ENCODE results near the gene SIN3B.

SIN3B gene, protein sequence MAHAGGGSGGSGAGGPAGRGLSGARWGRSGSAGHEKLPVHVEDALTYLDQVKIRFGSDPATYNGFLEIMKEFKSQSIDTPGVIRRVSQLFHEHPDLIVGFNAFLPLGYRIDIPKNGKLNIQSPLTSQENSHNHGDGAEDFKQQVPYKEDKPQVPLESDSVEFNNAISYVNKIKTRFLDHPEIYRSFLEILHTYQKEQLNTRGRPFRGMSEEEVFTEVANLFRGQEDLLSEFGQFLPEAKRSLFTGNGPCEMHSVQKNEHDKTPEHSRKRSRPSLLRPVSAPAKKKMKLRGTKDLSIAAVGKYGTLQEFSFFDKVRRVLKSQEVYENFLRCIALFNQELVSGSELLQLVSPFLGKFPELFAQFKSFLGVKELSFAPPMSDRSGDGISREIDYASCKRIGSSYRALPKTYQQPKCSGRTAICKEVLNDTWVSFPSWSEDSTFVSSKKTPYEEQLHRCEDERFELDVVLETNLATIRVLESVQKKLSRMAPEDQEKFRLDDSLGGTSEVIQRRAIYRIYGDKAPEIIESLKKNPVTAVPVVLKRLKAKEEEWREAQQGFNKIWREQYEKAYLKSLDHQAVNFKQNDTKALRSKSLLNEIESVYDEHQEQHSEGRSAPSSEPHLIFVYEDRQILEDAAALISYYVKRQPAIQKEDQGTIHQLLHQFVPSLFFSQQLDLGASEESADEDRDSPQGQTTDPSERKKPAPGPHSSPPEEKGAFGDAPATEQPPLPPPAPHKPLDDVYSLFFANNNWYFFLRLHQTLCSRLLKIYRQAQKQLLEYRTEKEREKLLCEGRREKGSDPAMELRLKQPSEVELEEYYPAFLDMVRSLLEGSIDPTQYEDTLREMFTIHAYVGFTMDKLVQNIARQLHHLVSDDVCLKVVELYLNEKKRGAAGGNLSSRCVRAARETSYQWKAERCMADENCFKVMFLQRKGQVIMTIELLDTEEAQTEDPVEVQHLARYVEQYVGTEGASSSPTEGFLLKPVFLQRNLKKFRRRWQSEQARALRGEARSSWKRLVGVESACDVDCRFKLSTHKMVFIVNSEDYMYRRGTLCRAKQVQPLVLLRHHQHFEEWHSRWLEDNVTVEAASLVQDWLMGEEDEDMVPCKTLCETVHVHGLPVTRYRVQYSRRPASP

DNA sequence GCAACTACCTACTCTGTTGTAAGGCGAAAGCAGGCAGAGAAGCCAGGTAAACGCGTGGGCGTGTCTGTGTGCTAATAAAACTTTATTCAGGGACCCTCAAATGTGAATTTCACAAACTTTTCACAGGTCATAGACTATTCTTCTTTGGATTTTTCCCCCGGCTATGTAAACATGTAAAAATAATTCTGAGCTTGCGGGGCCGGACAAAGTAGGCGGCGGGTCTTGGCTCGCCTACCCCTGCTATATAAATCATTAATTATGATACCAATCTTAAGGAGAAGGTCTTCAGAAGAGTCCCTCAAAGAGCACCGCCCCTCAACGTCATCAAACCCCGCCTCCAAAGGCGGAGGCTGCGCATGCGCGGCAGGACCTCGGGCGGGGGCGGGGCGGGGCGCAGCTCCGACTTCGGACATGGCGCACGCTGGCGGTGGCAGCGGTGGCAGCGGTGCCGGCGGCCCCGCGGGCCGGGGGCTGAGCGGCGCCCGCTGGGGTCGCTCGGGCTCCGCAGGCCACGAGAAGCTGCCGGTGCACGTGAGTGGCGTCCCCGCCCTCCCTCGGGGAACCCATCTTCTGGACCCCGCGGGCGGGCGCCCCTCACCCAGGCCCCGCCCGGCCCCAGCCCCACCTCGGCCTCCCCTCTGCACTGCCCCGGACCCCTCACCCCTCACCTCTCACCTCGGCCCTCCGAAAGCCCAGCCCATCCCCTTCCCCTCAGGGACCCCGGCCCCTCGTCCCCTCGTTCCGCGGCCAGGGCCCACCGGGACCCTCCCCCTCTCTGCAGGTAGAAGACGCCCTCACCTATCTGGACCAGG, at the start of gene SIN3B:
Gene SIN3B, plus strand, starts transcription at position 389 of the 812 bp plus-strand sequence. Its CDS starts 23 bp downstream, at position 412.
- H3K4me3 ChIP-seq (ENCODE audit: low read depth, low read length), result peak within 1 kb of the TSS; percentile 99
- H3K36me3 ChIP-seq (ENCODE audit: insufficient read depth, low read length), result no peaks in the 10 kb centered on the region; the same call in 1 of the 2 replicates
- peaks cover 21% of the 10 kb centered on the region for H3K79me2 ChIP-seq (ENCODE audit: control insufficient read depth, insufficient read depth, low read length, unreplicated experiment)
- H3K27me3 ChIP-seq (ENCODE audit: insufficient read depth, low read length), result no peaks in the 10 kb centered on the region
- no peak within 1 kb of the TSS for H3K27ac ChIP-seq (ENCODE audit: low read depth, low read length)
- H3K4me1 ChIP-seq (ENCODE audit: control insufficient read depth, insufficient read depth, low read length, unreplicated experiment), result peaks cover 22% of the 10 kb centered on the region
- peak within 1 kb of the TSS; percentile 72 for H2AFZ ChIP-seq (ENCODE audit: low read length, unreplicated experiment)

DNA sequence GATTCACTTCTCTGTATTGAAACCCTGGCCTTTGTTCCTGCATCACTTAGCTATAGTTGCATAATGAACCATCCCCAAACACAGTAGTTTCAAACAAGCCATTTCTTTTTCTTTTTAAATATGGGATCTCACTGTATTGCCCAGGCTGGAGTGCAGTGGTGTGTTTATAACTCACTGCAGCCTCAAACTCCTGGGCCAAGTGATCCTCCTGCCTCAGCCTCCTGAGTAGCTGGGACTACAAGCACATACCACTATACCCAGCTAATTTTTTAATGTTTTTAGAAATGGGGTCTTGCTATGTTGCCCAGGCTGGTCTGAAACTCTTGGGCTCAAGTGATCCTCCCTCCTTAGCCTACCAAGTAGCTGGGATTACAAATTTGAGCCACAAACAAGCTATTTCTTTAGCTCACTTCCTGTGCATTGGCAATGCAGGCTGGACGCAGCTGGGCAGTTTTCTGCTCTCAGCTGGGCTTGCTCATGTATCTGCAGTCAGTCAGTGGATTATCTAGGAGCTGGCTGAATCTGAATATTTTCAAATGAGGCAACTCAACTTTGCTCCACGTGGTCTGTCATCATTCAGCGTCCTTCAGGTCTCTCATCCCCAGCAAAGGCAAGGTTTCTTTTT, 49.5 kb upstream of the SIN3B start:
- H3K36me3 ChIP-seq (ENCODE audit: insufficient read depth, low read length), result no peaks in the 10 kb centered on the region
- no peak overlapping the region for H2AFZ ChIP-seq (ENCODE audit: low read length, unreplicated experiment)
- no peak overlapping the region for H3K4me3 ChIP-seq (ENCODE audit: low read depth, low read length)
- no peak overlapping the region for H3K27ac ChIP-seq (ENCODE audit: low read depth, low read length)
- no peaks in the 10 kb centered on the region for H3K79me2 ChIP-seq (ENCODE audit: control insufficient read depth, insufficient read depth, low read length, unreplicated experiment)
- H3K27me3 ChIP-seq (ENCODE audit: insufficient read depth, low read length), result peaks cover 10% of the 10 kb centered on the region; the same call in 1 of the 2 replicates
- no peaks in the 10 kb centered on the region for H3K4me1 ChIP-seq (ENCODE audit: control insufficient read depth, insufficient read depth, low read length, unreplicated experiment)

DNA sequence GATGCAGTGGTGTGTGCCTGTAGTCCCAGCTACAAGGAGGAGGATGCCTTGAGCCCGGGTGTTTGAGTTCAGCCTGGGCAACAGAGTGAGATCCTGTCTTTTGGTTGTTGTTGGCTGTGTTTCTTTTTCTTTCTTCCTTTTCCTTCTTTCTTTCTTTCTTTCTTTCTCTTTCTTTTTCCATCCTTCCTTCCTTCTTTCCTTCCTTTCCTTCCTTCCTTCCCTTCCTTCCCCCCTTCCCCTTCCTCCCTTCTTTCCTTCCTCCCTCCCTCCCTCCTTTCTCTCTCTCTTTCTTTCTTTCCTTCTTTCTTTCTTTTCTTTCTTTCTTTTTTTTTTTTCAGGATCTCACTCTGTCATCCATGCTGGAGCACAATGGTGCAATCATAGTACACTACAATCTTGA, 46.5 kb upstream of the SIN3B start:
- Histone ChIP-seq H3K4me1 (ENCODE audit: control insufficient read depth, insufficient read depth, low read length, unreplicated experiment) (no peaks in the 10 kb centered on the region), H3K27me3 (ENCODE audit: insufficient read depth, low read length) (peaks cover 6% of the 10 kb centered on the region; the same call in 1 of the 2 replicates), H3K36me3 (ENCODE audit: insufficient read depth, low read length) (no peaks in the 10 kb centered on the region), H3K27ac (ENCODE audit: low read depth, low read length) (no peak overlapping the region), H3K79me2 (ENCODE audit: control insufficient read depth, insufficient read depth, low read length, unreplicated experiment) (no peaks in the 10 kb centered on the region), H2AFZ (ENCODE audit: low read length, unreplicated experiment) (no peak overlapping the region), H3K4me3 (ENCODE audit: low read depth, low read length) (no peak overlapping the region)

DNA sequence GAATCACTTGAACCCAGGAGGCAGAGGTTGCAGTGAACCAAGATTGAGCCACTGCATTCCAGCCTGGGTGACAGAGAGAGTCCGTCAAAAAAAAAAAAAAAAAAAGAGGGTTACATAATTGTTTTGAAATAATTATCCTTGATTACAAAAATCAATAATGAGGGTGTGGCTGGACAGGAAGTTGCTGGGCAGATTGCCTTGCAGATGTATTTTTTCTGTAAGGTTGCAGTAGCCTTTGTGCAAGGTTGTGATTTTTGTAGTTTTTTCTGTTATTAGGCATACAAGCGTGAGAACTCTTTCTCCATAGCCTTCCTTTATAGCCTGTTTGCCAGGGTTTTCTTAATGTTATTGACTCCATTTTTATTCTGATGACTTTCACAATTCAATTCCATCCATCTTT, 40.7 kb upstream of the SIN3B start:
- H3K79me2 ChIP-seq (ENCODE audit: control insufficient read depth, insufficient read depth, low read length, unreplicated experiment), result no peaks in the 10 kb centered on the region
- H2AFZ ChIP-seq (ENCODE audit: low read length, unreplicated experiment), result no peak overlapping the region
- H3K27ac ChIP-seq (ENCODE audit: low read depth, low read length), result no peak overlapping the region
- H3K36me3 ChIP-seq (ENCODE audit: insufficient read depth, low read length), result no peaks in the 10 kb centered on the region
- H3K4me1 ChIP-seq (ENCODE audit: control insufficient read depth, insufficient read depth, low read length, unreplicated experiment), result no peaks in the 10 kb centered on the region
- no peaks in the 10 kb centered on the region for H3K27me3 ChIP-seq (ENCODE audit: insufficient read depth, low read length)
- H3K4me3 ChIP-seq (ENCODE audit: low read depth, low read length), result no peak overlapping the region

DNA sequence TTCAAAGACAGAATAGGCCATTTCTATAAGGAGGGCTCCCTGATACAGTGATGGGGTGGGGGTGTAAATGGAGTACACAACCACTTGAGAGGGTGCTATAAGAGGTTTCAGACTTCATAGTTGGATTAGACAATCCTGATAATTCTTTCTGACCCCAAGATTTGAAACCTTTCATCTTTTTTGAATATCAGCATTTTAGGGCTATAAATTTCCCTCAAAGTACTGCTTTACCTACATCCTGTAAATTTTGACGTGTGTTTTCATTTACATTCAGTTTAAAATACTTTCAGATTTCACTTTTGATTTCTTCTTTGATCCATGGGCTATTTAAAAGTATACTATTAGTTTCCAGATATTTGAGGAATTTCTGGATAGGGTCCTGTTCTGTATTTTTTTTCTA, 40.0 kb upstream of the SIN3B start:
- no peak overlapping the region for H2AFZ ChIP-seq (ENCODE audit: low read length, unreplicated experiment)
- H3K79me2 ChIP-seq (ENCODE audit: control insufficient read depth, insufficient read depth, low read length, unreplicated experiment), result no peaks in the 10 kb centered on the region
- H3K4me1 ChIP-seq (ENCODE audit: control insufficient read depth, insufficient read depth, low read length, unreplicated experiment), result no peaks in the 10 kb centered on the region
- no peaks in the 10 kb centered on the region for H3K36me3 ChIP-seq (ENCODE audit: insufficient read depth, low read length)
- H3K4me3 ChIP-seq (ENCODE audit: low read depth, low read length), result no peak overlapping the region
- no peak overlapping the region for H3K27ac ChIP-seq (ENCODE audit: low read depth, low read length)
- no peaks in the 10 kb centered on the region for H3K27me3 ChIP-seq (ENCODE audit: insufficient read depth, low read length)

DNA sequence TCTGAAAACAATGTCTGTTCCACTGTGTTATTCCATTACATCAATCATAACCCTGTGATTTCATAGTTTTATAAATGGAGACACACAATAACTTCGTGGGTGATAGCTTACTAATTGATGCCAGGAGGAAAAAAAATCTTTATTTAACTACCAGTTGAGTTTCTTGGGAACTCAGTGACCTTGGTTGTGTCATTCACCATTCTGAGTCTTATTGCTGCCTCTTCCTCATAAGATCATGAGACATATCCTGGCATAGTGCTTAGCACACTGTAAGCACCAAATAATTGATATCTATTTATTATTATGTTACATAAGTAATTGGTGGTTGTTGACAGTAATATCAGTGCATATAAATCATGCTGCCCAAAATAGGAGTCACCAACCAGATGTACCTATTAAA, 39.1 kb upstream of the SIN3B start:
- H3K79me2 ChIP-seq (ENCODE audit: control insufficient read depth, insufficient read depth, low read length, unreplicated experiment), result no peaks in the 10 kb centered on the region
- no peaks in the 10 kb centered on the region for H3K27me3 ChIP-seq (ENCODE audit: insufficient read depth, low read length)
- H3K4me1 ChIP-seq (ENCODE audit: control insufficient read depth, insufficient read depth, low read length, unreplicated experiment), result no peaks in the 10 kb centered on the region
- no peak overlapping the region for H2AFZ ChIP-seq (ENCODE audit: low read length, unreplicated experiment)
- no peak overlapping the region for H3K27ac ChIP-seq (ENCODE audit: low read depth, low read length)
- no peak overlapping the region for H3K4me3 ChIP-seq (ENCODE audit: low read depth, low read length)
- H3K36me3 ChIP-seq (ENCODE audit: insufficient read depth, low read length), result no peaks in the 10 kb centered on the region

DNA sequence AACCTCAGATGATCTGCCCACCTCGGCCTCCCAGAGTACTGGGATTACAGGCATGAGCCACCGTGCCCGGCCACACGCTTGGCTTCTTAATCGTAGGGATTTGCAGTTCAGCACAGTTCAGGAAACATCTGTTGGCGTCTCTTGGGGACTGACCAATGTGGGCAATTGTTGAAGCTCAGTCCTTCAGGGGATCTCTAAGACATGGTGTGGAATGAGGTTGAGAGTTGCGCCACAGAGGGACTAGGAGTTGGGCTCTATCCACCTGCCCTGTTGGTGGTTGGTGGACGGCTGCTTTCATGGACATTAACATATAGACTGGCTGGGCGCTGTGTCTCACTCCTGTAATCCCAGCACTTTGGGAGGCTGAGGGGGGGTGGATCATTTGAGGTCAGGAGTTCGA, 37.3 kb upstream of the SIN3B start:
- H3K27ac ChIP-seq (ENCODE audit: low read depth, low read length), result no peak overlapping the region
- H3K4me3 ChIP-seq (ENCODE audit: low read depth, low read length), result no peak overlapping the region
- H2AFZ ChIP-seq (ENCODE audit: low read length, unreplicated experiment), result no peak overlapping the region
- H3K4me1 ChIP-seq (ENCODE audit: control insufficient read depth, insufficient read depth, low read length, unreplicated experiment), result no peaks in the 10 kb centered on the region
- no peaks in the 10 kb centered on the region for H3K36me3 ChIP-seq (ENCODE audit: insufficient read depth, low read length)
- no peaks in the 10 kb centered on the region for H3K27me3 ChIP-seq (ENCODE audit: insufficient read depth, low read length)
- H3K79me2 ChIP-seq (ENCODE audit: control insufficient read depth, insufficient read depth, low read length, unreplicated experiment), result no peaks in the 10 kb centered on the region

DNA sequence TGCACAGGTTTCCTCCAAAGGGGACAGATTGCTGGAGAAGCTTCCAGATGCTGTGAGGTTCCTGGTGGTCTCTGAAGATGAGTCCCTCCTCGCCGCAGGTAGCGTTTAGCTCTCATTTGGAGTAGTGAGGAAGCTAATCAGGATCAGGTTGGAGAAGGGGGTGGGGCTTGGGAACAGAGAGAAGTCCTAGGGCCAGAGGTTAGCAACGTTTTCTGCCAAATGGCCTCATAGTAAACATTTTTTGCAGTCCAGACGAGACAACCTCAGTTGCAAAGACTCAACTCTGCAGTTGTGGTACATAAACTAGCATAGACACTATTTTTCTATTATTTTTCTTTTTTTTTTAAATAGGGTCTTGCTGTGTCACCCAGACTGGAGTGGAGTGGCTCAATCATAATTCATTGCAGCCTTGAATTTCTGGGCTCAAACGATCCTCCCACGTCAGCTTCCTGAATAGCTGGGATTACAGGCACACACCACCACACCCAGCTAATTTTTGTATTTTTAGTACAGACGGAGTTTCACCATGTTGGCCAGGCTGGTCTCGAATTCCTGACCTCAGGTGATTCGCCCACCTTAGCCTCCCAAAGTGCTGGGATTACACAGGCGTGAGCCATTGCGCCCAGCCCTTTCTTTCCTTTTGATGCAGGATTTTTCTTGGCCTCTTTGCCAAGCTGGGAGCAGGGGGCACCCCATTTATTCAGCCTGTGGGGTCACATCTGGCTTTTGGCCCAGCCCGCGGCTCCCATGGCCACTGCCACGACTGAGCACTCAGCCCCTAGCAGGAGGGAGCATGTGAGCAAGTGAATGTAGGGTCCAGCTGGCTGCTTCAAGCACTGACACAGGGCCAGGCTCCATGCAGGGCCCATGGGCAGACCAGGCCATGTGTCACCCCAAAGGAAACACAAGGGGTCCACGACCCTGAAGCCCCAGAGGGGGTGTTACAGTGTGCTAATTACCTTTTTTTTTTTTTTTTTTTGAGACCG, 34.4 kb upstream of the SIN3B start:
- H3K4me3 ChIP-seq (ENCODE audit: low read depth, low read length), result no peak overlapping the region
- no peaks in the 10 kb centered on the region for H3K79me2 ChIP-seq (ENCODE audit: control insufficient read depth, insufficient read depth, low read length, unreplicated experiment)

DNA sequence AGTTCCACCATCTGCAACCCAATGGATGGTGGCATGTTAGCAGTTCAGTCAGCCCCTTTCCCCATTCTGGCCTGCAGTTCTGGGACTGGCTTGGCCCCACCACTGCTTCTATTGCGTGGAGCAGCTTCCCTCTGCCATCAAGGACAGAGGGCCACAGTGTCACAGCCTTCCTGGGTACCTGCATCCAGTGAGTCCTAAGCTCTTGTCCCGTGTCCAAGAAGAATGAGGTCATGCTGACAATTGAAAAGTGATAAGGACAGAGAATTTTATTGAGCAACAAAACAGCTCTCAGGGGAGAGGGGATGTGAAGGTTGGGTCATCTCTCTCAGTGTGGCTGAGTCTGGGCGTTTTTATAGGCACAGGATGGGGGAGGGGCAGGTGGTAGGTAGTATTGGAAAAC, 33.5 kb upstream of the SIN3B start:
- no peaks in the 10 kb centered on the region for H3K79me2 ChIP-seq (ENCODE audit: control insufficient read depth, insufficient read depth, low read length, unreplicated experiment)
- no peak overlapping the region for H2AFZ ChIP-seq (ENCODE audit: low read length, unreplicated experiment)
- H3K27me3 ChIP-seq (ENCODE audit: insufficient read depth, low read length), result no peaks in the 10 kb centered on the region
- no peaks in the 10 kb centered on the region for H3K36me3 ChIP-seq (ENCODE audit: insufficient read depth, low read length)
- H3K27ac ChIP-seq (ENCODE audit: low read depth, low read length), result no peak overlapping the region
- no peak overlapping the region for H3K4me3 ChIP-seq (ENCODE audit: low read depth, low read length)
- no peaks in the 10 kb centered on the region for H3K4me1 ChIP-seq (ENCODE audit: control insufficient read depth, insufficient read depth, low read length, unreplicated experiment)

More for the DNA sequence above, 34.4 kb upstream of the SIN3B start:
- H3K27ac ChIP-seq (ENCODE audit: low read depth, low read length), result no peak overlapping the region
- no peaks in the 10 kb centered on the region for H3K27me3 ChIP-seq (ENCODE audit: insufficient read depth, low read length)
- H2AFZ ChIP-seq (ENCODE audit: low read length, unreplicated experiment), result no peak overlapping the region
- H3K36me3 ChIP-seq (ENCODE audit: insufficient read depth, low read length), result no peaks in the 10 kb centered on the region
- no peaks in the 10 kb centered on the region for H3K4me1 ChIP-seq (ENCODE audit: control insufficient read depth, insufficient read depth, low read length, unreplicated experiment)
